22Rv1 (cell line): ENCODE data around the gene MRGPRX4.

Experiments used
- ZFX ChIP-seq: fragments of 450-650 bp; IDR thresholded peaks from 2 replicates; pipeline ENCODE4 v1.6.1; 2017; ENCODE audit warnings: antibody characterized with exemption, borderline replicate concordance
- TF ChIP-seq, protein P1 (sequence below): fragments of 450-650 bp; IDR thresholded peaks from 2 replicates; pipeline ENCODE4 v1.5.1; 2017; ENCODE audit warnings: mild to moderate bottlenecking

DNA sequence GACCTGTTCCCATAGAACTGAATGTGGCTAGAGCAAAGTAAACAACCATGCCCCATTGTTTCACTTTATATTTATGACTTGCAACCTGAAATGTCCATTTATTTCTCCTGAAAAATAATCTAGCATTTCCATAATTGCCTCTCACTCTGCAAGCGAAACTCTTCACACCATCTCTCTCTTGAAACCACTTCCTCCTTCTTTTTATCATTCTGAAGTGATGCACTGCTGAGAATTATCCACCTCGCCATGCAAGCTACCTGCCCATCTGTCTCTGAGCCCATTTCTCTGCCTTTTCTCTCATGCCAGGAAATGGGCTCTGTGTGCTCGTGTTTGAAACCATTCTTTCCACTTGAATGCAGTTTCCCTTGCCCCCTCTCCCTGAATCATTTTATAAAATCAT lies 26.8 kb upstream of the MRGPRX4 start:
- TF ChIP-seq, protein P1, sequence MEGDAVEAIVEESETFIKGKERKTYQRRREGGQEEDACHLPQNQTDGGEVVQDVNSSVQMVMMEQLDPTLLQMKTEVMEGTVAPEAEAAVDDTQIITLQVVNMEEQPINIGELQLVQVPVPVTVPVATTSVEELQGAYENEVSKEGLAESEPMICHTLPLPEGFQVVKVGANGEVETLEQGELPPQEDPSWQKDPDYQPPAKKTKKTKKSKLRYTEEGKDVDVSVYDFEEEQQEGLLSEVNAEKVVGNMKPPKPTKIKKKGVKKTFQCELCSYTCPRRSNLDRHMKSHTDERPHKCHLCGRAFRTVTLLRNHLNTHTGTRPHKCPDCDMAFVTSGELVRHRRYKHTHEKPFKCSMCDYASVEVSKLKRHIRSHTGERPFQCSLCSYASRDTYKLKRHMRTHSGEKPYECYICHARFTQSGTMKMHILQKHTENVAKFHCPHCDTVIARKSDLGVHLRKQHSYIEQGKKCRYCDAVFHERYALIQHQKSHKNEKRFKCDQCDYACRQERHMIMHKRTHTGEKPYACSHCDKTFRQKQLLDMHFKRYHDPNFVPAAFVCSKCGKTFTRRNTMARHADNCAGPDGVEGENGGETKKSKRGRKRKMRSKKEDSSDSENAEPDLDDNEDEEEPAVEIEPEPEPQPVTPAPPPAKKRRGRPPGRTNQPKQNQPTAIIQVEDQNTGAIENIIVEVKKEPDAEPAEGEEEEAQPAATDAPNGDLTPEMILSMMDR, result no peak
- TF ChIP-seq ZFX, result no peak
